Stimulated activated CD4-positive, alpha-beta T cell treated with anti-CD3 and anti-CD28 coated beads, Interleukin-1b, Interleukin-23, amount 100 ng/mL, for 1 hour (primary cell): ENCODE measurements around the gene ANTXR2.
A peak's percentile ranks its signal among the peaks of the same experiment; 100 is the strongest.
"Not testable (repeated sequence)": the region's sequence is repeated elsewhere in the genome, so short reads cannot be mapped to it uniquely, and the experiment has no call there.

Source experiments
- DNase-seq, 2 donors: peaks; one replicate each; pipeline ENCODE4 v3.0.0-alpha.2; 2020; ENCODE audit warnings: low read depth in 2 of 2

Gene ANTXR2

DNA sequence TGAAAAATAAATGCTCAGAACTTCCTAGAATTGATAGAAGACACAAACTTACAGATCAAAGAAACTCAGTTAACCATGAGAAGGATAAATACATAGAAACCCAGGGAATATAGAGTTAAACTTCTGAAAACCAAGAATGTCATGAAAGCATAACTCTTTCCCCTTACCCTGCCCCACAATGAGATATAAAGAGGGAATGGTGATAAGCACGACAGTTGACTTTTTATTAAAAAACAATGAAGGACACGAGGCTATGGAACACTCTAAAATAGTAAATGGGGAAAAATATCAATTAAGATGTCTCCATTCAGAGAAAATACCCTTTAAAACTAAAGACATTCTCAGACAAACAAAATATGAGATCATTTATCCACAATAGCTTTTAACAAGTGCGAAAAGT is 154.7 kb downstream of the ANTXR2 start:
- DNase-seq: no peak

DNA sequence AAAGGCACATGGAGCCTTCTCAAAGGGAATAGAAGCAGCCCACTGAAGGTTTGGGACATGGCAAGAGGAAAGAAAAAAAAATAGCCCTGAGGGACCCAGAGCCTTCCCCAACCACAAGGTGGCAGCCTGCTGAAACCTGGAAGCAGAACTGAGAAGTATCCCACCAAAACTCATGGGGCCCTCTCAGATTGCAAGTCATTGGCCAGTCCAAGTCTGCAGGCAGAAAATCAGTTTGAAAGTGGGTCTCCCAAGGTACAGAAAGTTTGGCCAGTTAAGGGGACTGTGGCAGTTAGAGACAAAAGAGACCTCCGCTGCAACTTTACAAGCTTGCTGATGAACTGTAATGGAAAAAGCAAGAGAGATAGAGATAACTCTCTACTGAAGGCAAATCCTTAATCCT is 155.8 kb downstream of the ANTXR2 start:
- DNase-seq: peak in 1 of 2 donors; percentile 4

- DNase-seq: no peak
Observed at GRCh38 chr4:79915246-79915645, 157.8 kb downstream of the ANTXR2 start.

- DNase-seq: no peak
Observed at GRCh38 chr4:79913581-79913980, 159.4 kb downstream of the ANTXR2 start.

DNA sequence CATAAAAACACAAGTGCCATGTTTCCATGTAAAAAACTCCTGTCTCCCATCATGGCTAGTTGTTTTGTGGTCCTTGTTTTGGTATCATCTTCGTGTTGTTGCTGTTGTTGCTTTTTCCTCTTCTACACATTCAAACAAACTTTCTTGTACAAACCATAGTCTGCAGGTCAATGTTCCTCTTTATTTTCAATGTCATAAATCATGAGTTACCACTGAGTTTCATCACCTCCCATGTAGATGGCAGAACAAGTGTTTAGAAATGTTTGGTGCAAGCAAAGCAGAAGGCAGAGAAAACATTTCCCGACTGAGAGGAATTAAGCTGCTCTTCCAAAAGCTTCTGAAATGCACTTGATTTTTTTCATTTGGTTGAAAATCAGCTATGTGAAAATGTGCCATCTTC is 166.0 kb downstream of the ANTXR2 start:
- DNase-seq: no peak

DNA sequence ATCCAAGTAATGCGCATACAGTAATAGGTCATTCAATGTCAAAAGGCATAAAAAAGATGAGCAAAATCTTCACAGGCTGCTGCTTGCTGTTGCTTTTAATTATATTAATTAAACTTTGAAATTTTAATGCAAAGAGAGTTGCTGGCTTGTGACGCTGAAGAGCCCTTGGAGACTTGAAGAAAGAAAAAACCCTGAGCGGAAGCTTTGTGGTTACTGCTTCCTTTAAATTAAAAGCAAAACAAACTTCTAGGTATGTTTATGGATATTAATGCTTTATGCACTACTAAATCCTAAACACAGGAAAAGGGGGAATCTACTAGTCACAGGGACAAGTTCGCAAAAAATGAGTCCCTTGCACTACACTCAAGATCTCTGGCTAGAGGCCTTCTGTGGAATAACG is 166.7 kb downstream of the ANTXR2 start:
- DNase-seq: no peak

DNA sequence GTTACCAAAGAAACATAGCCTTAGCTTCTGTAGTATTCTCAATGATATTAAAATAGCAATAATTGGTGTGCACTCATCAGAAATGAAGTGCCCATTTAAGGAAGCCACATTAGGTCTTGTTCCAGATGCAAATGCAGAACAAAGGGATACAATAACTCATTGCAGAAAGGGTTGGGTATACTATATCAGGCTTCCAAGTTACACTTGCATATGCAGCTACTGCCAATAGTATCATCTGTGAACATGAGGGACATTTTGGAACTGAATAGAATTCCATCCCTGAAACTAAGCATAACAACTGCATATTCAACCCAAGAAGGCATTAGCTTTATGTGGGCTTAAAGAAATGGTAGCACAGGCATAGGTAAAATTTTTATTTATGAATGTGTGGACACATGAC is 167.8 kb downstream of the ANTXR2 start:
- DNase-seq: no peak

DNA sequence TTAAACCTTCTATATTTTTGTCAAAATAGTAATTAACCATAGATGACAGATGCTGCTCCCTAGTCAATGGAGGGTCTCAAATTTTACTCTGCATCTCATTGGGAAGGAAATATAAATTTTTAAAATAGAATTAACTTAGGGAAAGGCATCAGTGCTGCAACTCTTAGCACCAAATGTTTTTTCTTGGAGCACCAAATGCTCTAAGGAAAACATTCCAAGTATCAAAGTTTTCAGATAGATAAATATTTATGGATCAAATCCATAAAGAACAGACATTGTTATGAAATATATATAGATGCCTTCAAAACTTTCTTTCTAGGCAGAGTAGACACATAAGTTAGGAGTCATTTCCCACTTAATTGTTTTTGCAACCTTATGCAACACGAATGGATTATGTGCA is 168.7 kb downstream of the ANTXR2 start:
- DNase-seq: no peak

DNA sequence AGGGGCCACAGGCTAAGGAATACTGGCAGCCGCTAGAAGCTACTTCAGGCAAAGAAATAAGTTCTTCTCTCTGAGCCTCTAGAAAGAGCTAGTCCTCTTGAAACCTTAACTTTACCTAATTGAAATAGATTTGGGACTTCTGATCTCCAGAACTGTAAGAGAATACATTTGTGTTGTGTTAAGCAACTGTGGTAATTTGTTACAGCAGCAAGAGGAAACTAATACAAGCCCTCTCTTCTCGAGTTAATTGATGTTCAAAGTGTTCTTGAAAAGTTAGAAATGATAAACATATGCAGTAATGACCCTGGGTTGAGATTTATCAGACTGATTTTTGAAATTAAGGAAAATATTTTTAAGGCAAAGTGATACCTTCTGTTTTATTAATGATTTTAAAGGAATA is 172.8 kb downstream of the ANTXR2 start:
- no peak for DNase-seq

- DNase-seq: no peak
Observed at GRCh38 chr4:79899481-79899880, 173.5 kb downstream of the ANTXR2 start.

DNA sequence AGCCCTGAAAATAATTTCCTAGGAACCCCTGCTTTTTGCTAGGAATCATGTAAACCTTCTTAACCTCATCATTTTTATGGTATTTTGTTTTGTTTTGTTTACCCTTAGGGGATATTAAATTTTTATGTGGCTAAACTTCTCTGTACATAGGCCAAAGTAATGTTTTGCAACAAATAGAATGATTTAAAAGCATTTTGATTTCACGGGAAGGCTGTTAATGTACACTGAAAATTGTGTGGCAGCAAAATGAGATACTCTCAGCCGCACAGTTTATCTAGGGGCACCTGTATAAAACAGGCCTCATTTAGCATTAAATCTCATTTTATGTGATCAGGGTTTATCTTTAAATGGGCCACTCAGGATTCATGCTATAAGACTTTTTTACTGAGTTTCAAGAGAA is 175.0 kb downstream of the ANTXR2 start:
- no peak for DNase-seq

DNA sequence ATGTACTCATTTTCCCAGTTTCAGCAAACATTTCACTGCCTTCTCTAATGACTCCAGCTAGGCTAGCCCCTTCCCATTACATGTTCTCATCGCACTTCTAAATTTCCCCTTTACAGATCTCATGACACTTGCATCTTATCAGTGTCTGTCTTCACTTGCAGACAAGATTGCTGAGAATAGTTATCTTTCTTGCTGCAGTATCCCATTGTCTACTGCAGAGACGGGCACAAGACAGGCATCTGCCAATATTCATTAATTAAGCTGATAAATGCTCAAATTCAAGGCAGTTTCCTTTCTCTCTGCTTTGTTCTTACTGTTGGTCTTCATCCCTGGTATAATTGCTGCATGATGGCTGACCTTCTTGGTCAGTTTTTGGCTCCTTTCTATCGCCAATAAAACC is 175.9 kb downstream of the ANTXR2 start:
- DNase-seq: no peak

- DNase-seq: no peak
Observed at GRCh38 chr4:79893456-79893855, 179.6 kb downstream of the ANTXR2 start.

DNA sequence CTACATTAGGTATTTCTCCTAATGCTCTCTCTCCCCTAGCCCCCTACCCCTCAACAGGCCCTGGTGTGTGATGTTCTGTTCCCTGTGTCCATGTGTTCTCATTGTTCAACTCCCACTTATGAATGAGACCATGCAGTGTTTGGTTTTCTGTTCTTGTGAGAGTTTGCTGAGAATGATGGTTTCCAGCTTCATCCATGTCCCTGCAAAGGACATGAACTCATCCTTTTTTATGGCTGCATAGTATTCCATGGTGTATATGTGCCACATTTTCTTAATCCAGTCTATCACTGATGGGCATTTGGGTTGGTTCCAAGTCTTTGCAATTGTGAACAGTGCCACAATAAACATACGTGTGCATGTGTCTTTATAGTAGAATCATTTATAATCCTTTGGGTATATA is 184.0 kb downstream of the ANTXR2 start:
- DNase-seq: not testable (repeated sequence)

DNA sequence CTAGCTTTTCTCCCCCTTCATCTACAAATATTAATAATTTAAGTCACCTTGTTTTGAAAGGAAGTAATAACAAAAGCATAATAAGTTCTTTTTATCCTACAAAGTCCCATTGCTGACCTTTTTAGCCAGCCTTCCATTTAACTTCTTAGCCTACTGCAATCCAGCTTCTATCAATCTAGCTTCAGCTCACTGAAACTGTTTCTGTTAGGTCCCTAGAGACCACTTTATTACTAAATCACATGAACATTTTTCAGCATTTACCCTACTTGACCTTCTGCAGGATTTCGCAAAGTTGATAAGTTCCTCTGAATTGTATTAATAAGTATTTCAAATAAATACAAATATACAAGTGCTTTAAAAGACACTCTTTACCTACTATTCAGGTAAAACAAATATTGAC is 186.5 kb downstream of the ANTXR2 start:
- DNase-seq: no peak

GRCh38 chr4:79886021-79886420 is 187.0 kb downstream of the ANTXR2 start:
- no peak for DNase-seq

DNA sequence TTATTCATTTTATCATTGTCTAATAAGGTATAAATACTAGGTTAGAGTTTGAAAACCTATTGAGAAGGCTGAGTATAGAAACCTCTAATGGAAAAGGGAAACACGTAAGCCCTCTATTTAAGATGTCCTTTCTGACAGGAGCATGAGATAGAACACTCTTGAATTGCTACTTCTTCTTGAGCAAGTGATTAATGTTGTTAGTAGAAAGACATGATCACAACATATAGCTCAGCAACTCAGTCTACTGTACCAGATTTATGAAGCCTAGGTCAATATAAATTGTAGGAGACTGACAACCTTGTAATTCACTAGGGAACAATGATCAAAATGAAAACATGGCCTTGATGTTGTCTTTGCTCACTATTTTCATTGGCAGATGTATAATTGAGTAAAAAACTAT is 189.7 kb downstream of the ANTXR2 start:
- no peak for DNase-seq

DNA sequence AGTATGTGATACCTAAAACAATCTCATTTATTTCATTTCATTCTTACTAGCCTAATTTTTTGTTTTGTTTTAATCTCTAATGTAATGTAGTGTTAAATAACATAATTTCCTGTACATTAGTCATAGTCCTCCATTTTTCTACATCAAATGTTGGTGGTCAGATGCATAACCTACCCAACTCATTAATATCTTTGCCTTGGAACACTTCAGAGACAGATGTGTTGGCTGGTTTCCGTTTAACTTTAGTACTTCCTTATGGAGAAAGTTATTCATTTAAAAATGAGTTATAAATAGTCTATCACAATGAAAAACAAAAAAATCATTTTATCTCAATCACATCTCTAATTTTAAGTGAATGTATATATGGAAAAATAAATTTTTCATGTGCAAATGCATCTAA is 190.2 kb downstream of the ANTXR2 start:
- no peak for DNase-seq

DNA sequence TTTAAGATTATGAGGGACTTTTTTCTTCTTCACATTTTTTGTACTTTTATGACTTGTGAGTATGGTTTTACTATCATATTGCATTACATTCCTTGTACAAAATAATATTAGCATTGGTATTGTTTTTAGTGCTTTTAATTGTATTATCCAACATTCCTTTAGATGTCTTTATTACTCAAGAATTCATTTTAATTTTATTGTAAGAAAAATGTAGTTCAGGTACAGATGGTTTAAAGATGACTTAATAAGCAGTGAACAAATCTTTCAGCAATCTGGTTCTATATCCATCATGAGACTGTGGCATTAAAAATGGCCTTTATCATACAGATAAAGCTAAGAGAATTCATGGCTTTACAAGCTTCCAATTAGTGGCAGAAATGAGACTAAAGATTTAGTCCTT is 191.6 kb downstream of the ANTXR2 start:
- no peak for DNase-seq

DNA sequence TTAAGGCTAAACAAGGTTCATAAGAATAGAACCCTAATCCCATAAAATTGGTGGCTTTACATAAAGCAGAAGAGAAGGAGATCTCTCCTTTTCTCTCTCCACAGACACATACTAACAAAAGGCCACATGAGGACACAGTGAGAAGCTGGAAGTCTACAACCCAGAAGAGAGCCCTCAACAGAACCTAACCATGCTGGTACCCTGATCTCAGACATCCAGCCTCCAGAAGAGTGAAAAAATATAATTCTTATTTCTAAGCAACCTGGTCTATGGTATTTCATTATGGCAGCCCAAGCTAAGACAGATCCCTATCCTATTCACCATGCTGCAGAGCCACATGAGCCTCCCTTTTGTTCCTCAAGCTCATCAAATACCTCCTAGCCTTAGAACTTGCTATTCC is 195.5 kb downstream of the ANTXR2 start:
- DNase-seq: no peak

DNA sequence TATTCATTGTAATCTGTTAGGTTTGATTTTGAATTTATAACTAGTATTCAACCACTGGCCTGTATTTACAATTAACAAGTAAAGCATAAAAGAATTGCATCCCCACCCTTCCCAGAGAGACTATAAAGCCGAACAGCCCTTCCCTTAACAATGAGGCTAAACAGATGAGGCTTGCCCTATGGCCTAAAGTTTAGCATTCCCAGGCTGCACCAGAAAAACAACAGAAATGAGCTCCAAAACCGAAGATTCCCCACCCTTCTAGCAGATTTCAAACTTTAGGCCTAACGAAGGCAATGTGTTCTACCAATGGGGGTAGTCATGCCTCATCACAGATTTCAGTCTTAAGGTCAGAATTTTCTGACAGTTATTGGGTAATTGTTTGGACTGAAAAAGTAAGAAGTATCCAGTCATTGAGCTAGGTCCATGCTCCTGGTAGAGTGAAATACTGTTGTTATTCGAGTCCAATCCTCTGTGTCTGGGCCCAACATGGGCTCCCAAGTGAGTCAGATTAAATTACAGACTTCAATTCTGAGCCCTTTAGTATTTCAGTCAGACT is 197.6 kb downstream of the ANTXR2 start:
- no peak for DNase-seq

DNA sequence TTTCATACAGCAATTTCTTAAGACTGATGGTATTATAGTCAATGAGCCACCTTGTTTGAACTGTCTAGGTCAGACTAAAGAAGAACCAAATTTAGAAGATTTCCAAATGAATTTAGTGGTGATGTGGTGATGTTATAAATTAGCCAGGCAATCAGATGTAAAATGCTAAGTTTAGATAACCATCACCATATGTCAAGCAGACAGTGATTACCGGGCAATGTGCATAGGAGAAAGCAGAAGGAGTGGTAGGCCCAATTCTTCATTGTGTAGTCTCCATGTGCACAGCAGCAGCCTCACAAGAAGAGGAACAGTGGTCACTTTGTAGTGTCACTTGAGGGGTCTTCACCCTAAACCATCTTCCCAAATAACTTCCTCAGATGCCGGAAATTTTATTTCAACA is 198.8 kb downstream of the ANTXR2 start:
- no peak for DNase-seq

DNA sequence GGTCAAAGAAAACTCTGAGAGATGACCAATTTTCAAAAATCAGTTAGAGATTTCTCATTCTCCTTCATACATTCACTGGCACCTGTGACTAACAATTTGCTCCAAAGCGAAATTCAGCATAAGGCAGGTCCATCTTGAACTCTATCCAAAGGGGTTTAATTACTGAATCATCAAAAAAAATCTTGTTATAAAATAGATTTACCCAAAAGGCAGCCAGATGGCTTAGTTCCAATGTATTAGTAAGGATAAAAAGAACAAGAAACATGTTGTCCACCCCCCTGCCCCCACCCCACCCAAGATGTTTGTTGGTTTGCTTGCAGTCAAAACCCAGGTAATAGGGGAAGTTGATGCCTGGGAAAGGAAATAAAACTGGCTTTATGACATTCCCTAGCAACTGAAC is 200.3 kb downstream of the ANTXR2 start:
- no peak for DNase-seq

DNA sequence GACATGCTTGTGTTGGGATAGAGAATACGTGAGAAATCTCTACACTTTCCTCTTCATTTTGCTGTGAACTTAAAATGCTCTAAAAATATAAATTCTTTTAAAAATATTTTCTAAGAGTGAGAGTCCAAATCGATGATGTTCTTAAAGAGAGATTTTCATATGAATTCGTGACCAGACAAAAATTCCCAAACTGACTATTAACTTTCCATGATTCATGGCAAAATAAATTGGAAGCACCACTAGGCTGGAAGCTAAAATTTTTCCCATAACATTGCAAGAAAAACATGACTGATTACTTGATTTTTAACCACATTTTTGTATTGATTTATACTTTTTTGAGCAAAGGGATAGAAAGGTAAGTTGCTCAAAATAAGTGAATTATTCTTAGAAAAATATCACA is 201.1 kb downstream of the ANTXR2 start:
- DNase-seq: no peak
